Neutrophil (primary cell): Measurements from ENCODE around the gene RTN1.

ENCODE experiments used
- H3K27ac ChIP-seq: fragments of 200-600 bp; sonication (generic); 2 replicates; pipeline ENCODE4 v1.5.1; 2016; ENCODE audit warnings: mild to moderate bottlenecking, moderate library complexity
- H3K27me3 ChIP-seq: fragments of 200-600 bp; sonication (generic); 2 replicates; pipeline ENCODE4 v1.6.0; 2016; ENCODE audit warnings: mild to moderate bottlenecking
- H3K36me3 ChIP-seq: fragments of 200-600 bp; sonication (generic); 2 replicates; pipeline ENCODE4 v1.5.1; 2017
- H3K4me1 ChIP-seq, 2 experiments: fragments of 200-600 bp in 1 of 2; sonication (generic) in 1 of 2; 1 replicate in 1 of 2; 2 replicates in 1 of 2; pipeline versions ENCODE4 v1.5.1 to v1.6.1; 2013 to 2016; ENCODE audit warnings: low read depth in 1 of 2, low read length in 1 of 2, mild to moderate bottlenecking in 1 of 2, moderate library complexity in 1 of 2; ENCODE audit not compliant: control insufficient read depth in 1 of 2, insufficient read depth in 1 of 2
- H3K4me3 ChIP-seq, 2 experiments: fragments of 200-600 bp in 1 of 2; sonication (generic) in 1 of 2; 1 replicate in 1 of 2; 2 replicates in 1 of 2; pipeline ENCODE4 v1.5.1; 2013 to 2016; ENCODE audit warnings: low read depth in 1 of 2, low read length in 1 of 2, mild to moderate bottlenecking in 1 of 2, moderate library complexity in 1 of 2
- H3K9me3 ChIP-seq: fragments of 200-600 bp; sonication (generic); 2 replicates; pipeline ENCODE4 v1.5.1; 2016
- TF ChIP-seq, protein P1 (sequence below): fragments of 200-600 bp; sonication (generic); IDR thresholded peaks from 2 replicates; pipeline ENCODE4 v1.5.1; 2016; ENCODE audit warnings: antibody characterized with exemption

RTN1 gene

GRCh38 chr14:59830338-59830734 is 40.2 kb downstream of the RTN1 start:
- Histone ChIP-seq H3K27me3 (no peaks in the 10 kb centered on the region), H3K4me1 (peaks cover 4 to 10% of the 10 kb centered on the region in 2 experiments), H3K9me3 (no peaks in the 10 kb centered on the region), H3K27ac (no peak overlapping the region), H3K36me3 (no peaks in the 10 kb centered on the region), H3K4me3 (no peak overlapping the region)
- TF ChIP-seq, protein P1, sequence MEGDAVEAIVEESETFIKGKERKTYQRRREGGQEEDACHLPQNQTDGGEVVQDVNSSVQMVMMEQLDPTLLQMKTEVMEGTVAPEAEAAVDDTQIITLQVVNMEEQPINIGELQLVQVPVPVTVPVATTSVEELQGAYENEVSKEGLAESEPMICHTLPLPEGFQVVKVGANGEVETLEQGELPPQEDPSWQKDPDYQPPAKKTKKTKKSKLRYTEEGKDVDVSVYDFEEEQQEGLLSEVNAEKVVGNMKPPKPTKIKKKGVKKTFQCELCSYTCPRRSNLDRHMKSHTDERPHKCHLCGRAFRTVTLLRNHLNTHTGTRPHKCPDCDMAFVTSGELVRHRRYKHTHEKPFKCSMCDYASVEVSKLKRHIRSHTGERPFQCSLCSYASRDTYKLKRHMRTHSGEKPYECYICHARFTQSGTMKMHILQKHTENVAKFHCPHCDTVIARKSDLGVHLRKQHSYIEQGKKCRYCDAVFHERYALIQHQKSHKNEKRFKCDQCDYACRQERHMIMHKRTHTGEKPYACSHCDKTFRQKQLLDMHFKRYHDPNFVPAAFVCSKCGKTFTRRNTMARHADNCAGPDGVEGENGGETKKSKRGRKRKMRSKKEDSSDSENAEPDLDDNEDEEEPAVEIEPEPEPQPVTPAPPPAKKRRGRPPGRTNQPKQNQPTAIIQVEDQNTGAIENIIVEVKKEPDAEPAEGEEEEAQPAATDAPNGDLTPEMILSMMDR: no peak

DNA sequence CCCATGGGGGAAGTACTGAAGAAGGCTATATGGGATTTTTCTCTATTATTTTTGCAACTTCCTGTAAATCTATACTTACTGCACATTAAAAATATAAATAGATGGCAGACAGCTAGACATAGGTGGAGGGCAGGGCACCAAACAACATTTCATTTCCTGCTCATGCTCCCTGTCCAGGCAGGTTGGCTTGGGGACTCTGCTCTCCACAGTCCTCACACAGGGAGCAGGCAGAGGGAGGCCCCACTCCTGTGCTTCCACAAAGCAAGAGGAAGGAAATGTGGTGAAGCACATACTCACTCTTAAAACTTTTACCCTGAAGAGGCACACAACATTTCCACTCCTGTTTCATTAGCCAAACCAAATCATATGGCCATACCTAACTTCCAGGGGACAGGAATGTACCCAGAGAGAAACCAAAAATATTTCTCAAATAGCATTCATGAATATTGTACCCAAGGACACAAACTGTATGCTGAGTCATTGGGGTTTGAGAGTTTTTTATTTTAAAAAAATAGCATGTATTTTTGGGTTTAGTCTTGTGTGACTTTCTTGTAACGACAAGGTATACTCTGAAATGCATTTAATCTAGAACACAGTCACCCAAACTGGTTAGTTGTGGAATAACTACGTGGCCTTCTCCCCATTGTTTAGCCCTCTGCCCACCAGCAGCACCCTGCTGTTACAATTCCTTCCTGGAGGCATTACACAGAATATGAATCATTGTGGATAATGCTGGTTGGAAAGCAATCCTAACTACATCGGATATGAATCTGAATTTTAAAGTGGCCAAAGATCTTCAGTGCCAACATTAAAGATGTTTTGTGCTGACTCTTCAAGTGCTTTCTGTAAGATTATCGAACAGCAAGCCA is 40.9 kb downstream of the RTN1 start:
- TF ChIP-seq, protein P1: no peak
- H3K9me3 ChIP-seq: no peaks in the 10 kb centered on the region
- no peaks in the 10 kb centered on the region for H3K36me3 ChIP-seq
- H3K27me3 ChIP-seq: no peaks in the 10 kb centered on the region
- no peak overlapping the region for H3K4me3 ChIP-seq
- no peak overlapping the region for H3K27ac ChIP-seq
- H3K4me1 ChIP-seq: peaks cover 4 to 10% of the 10 kb centered on the region in 2 experiments

GRCh38 chr14:59828276-59828675 is 42.3 kb downstream of the RTN1 start:
- Histone ChIP-seq H3K27ac (no peak overlapping the region), H3K4me1 (peaks cover 4 to 10% of the 10 kb centered on the region in 2 experiments), H3K36me3 (no peaks in the 10 kb centered on the region), H3K9me3 (no peaks in the 10 kb centered on the region), H3K27me3 (no peaks in the 10 kb centered on the region), H3K4me3 (no peak overlapping the region)
- TF ChIP-seq, protein P1: no peak

GRCh38 chr14:59827401-59827800 is 43.2 kb downstream of the RTN1 start:
- no peak overlapping the region for H3K27ac ChIP-seq
- H3K4me1 ChIP-seq: peaks cover 4 to 10% of the 10 kb centered on the region in 2 experiments
- H3K9me3 ChIP-seq: no peaks in the 10 kb centered on the region
- TF ChIP-seq, protein P1: no peak
- no peaks in the 10 kb centered on the region for H3K36me3 ChIP-seq
- H3K27me3 ChIP-seq: no peaks in the 10 kb centered on the region
- H3K4me3 ChIP-seq: no peak overlapping the region

DNA sequence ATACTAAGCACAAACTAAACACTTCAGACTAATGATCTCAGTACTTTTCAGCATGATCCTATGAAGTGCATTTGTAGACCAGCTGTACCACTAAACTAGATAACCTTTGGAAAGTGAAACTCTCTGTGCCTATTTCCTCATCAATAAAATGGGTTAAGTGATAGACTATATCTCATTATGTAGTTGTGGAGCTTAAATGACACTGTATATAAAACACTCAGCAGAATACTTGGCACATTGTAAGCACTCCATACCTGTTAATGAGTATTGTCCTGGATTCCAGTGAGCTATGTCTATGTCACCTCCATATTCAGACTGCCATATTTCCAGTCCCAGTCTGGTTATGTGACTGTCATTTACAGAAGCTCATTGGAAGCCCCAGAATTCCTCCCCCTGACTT is 44.4 kb downstream of the RTN1 start:
- no peaks in the 10 kb centered on the region for H3K27me3 ChIP-seq
- H3K36me3 ChIP-seq: no peaks in the 10 kb centered on the region
- H3K27ac ChIP-seq: no peak overlapping the region
- TF ChIP-seq, protein P1: no peak
- no peaks in the 10 kb centered on the region for H3K9me3 ChIP-seq
- H3K4me1 ChIP-seq: peaks cover 4 to 10% of the 10 kb centered on the region in 2 experiments
- H3K4me3 ChIP-seq: no peak overlapping the region
